ENCODE results near the gene TOPORS.
"Not testable (repeated sequence)": the region's sequence is repeated elsewhere in the genome, so short reads cannot be mapped to it uniquely, and the experiment has no call there.

The TOPORS gene

GRCh38 chr9:32552172-32552872 lies at the start of gene TOPORS, which contains the start of gene SMIM27:
Gene TOPORS (minus strand): TSS chr9:32552586. CDS start chr9:32552436, 150 bp downstream.
Gene SMIM27 (plus strand): TSS chr9:32552327. CDS start chr9:32552435, 108 bp downstream.
- peak; percentile 84 for DNase-seq (ENCODE audit: low spot score)

GRCh38 chr9:32599021-32599420 lies 46.6 kb upstream of the TOPORS start:
- DNase-seq (ENCODE audit: low spot score), result not testable (repeated sequence)

GRCh38 chr9:32596936-32597335 lies 44.5 kb upstream of the TOPORS start:
- no peak for DNase-seq (ENCODE audit: low spot score)

- no peak for DNase-seq (ENCODE audit: low spot score)
Measured at GRCh38 chr9:32596096-32596865, 43.9 kb upstream of the TOPORS start.

GRCh38 chr9:32590898-32591297 lies 38.5 kb upstream of the TOPORS start:
- DNase-seq (ENCODE audit: low spot score), result no peak

- DNase-seq (ENCODE audit: low spot score), result no peak
Measured at GRCh38 chr9:32590476-32590875, 38.1 kb upstream of the TOPORS start.

GRCh38 chr9:32589083-32589723 lies 36.8 kb upstream of the TOPORS start:
- DNase-seq (ENCODE audit: low spot score), result peak; percentile 41

- DNase-seq (ENCODE audit: low spot score), result no peak
Measured at GRCh38 chr9:32587901-32588300, 35.5 kb upstream of the TOPORS start.

GRCh38 chr9:32584784-32585183 lies 32.4 kb upstream of the TOPORS start:
- no peak for DNase-seq (ENCODE audit: low spot score)

GRCh38 chr9:32581512-32582143 lies 29.2 kb upstream of the TOPORS start:
- DNase-seq (ENCODE audit: low spot score), result peak; percentile 45

GRCh38 chr9:32580631-32581300 lies 28.4 kb upstream of the TOPORS start:
- no peak for DNase-seq (ENCODE audit: low spot score)

- DNase-seq (ENCODE audit: low spot score), result peak; percentile 35
Measured at GRCh38 chr9:32579706-32580331, 27.4 kb upstream of the TOPORS start.

- no peak for DNase-seq (ENCODE audit: low spot score)
Measured at GRCh38 chr9:32578976-32579375, 26.6 kb upstream of the TOPORS start.

- DNase-seq (ENCODE audit: low spot score), result no peak
Measured at GRCh38 chr9:32577316-32577715, 24.9 kb upstream of the TOPORS start.

GRCh38 chr9:32574858-32575257 lies 22.5 kb upstream of the TOPORS start:
- no peak for DNase-seq (ENCODE audit: low spot score)

- DNase-seq (ENCODE audit: low spot score), result no peak
Measured at GRCh38 chr9:32573821-32574220, 21.4 kb upstream of the TOPORS start.

GRCh38 chr9:32572900-32573523 lies 20.6 kb upstream of the TOPORS start, which contains the start of gene NDUFB6:
Gene NDUFB6 (minus strand): TSS chr9:32573159. CDS start chr9:32573060, 99 bp downstream.
- peak; percentile 92 for DNase-seq (ENCODE audit: low spot score)

- peak; percentile 79 for DNase-seq (ENCODE audit: low spot score)
Measured at GRCh38 chr9:32571969-32572899, 19.8 kb upstream of the TOPORS start.

- no peak for DNase-seq (ENCODE audit: low spot score)
Measured at GRCh38 chr9:32570262-32570661, 17.9 kb upstream of the TOPORS start.

- no peak for DNase-seq (ENCODE audit: low spot score)
Measured at GRCh38 chr9:32566770-32567169, 14.4 kb upstream of the TOPORS start.
